ENCODE data around the gene PRMT2.
"Not testable (repeated sequence)": the region's sequence is repeated elsewhere in the genome, so short reads cannot be mapped to it uniquely, and the experiment has no call there.

PRMT2 gene

DNA sequence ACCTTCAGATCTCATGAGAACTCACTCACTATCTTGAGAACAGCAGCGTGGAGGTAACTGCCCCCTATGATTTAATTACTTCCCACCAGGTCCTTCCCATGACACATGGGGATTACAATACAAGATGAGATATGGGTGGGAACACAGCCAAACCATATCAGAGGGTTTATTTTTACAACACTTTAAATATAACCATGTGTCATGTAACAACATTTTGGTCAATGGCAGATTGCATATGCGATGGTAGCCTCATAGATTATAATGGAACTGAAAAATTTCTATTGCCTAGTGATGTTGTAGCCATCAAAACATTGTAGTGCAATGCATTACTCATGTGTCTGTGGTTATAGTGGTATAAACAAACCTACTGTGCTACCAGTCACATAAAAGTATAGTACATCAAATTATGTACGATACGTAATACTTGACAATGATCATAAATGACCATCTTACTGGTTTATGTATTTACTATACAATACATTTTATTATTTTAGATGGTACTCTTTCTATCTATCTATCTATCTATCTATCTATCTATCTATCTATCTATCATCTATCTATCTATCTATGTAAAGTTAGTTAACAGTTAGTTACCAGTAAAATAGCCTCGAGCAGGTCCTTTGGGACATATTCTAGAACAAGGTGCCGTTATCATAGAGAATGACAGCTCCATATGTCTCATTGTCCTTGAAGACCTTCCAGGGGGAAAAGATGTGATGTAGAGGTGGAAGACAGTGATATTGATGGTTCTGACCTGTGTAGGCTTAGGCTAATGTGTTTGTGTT lies 18.0 kb upstream of the PRMT2 start:
- DNase-seq (ENCODE audit: low read depth in 2 of 2) = no peak

DNA sequence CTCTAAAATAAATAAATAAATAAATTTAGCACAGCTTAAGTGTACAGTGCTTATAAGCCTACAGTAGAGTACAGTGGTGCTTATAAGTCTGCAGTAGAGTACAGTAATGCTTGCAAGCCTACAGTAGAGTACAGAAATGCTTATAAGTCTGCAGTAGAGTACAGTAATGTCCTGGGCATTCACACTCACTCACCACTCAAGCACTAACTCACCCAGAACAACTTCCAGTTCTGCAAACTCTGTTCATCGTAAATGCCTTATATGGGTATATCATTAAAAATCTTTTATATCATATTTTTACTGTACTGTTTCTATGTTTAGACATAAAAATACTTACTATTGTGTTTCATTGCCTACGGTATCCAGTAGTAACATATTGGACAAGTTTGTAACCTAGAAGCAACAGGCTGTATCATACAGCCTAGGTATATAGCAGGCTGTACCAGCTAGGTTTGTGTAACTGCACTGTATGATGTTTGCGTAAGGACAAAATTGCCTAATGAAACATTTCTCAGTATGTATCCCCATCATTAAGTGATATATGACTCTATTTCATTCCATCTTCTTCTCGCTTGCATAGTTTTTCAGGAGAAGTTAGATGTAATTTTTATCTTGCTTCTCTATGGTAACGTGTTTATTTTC lies 16.6 kb upstream of the PRMT2 start:
- no peak for DNase-seq (ENCODE audit: low read depth in 2 of 2)

DNA sequence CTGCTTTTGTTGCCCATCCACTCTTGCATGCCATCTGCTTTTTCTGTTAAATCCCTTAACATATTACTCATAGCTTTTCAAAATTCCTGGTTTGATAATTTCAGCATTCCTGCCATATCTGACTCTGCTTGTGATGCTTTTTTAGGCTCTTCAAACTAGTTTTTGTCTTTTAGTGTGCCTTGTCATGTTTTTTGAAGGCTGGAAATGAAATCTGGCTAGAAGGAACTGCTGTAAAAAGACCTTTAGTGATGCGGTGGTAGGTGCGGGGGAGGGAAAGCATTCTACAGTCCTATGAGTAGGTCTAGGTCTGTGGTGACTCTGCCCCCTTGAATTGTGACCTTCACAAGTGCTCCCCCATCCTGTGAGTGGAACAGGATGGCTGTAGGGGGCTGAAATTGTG lies 15.6 kb upstream of the PRMT2 start:
- DNase-seq (ENCODE audit: low read depth in 2 of 2) = no peak

DNA sequence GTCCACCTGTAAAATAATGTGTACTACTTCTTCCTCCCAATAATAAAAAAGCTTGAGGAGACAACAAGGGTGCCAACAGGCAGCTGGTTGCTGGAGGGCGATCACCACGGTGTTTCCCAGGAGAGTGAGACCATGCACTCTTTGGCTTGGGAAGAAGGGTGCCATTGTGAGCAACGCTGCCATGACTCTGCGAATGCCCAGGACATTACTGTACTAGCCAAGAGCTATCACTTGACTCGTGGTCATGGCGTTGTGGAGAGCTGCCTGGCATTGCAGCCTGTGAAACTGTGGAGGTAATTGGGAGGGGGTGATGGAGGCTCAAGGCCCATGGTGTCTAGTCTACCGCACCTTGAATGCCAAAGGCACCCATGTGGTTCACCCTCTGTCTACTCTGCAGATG lies 14.6 kb upstream of the PRMT2 start:
- DNase-seq (ENCODE audit: low read depth in 2 of 2) = no peak

DNA sequence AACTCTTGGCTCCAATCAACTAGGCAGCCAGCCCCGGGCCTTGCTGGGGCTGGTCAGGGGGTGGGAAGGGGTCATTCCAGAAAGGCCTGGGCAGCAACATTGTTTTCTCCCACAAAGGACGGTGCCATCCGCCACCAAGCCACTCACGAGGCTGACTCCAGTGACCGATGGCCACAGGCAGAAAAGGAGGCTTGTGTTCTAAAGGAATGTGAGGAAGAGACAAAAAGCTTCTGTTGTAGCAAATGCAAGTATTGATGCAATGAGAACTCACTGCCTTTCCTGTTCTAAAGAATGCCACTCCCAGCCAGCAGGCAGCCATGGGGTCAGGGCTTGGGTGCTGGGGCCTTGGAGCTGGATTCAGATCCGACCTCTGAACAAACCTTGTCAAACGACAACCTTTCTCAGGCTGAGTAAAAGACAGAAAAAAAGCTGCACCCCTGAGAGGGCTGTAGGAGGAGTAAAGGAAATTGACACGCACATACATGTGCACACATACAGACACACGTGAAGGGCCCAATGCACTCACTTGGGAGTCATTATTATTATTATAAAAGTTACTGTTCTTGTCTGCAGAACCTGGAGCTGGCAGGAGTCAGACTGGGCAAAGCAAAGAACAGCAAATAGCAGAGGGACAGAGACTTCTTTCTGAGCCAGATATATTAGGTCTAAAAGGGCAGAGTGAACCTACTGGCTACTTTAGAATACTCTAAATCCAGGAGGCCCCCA lies 13.9 kb upstream of the PRMT2 start:
- DNase-seq (ENCODE audit: low read depth in 2 of 2) = no peak

DNA sequence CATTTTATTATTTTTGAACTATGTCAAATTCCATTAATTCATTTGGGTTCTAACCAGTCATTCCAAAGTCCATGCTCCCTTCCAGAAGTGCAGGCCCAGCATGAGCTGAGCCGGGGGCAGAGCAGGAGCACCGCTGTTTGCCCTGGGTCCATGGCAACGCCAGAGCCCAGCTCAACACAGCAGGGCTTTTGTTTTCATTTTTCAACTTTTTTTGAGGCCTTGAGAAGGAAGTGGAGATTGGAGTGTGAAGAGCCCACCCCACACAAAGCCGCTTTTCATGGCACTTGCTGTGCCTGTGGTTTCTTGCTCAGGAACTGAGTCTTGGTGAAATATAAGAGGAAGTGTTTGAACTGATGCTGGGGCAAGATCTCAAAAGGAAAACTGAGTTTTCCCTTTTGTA lies 13.2 kb upstream of the PRMT2 start:
- DNase-seq (ENCODE audit: low read depth in 2 of 2) = no peak

DNA sequence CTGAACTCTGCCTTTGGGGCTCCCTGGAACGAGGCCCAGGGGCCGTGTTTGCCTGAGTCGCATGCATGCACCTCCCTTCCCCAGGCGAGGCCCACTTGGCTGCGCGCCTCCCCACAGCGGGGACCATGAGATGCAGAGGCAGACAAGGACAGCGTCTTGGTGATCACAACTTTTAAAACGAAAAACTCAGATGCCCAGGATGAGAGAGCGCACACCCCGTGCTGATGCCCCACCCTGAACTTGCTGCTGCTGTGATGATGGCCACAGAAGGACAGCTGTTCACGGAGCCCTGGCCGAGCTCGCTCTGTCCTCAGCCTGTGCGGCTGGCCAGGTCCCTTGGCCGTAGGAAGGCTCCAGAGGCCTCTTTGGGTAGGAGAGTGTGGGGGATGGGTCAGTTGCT lies 11.4 kb upstream of the PRMT2 start:
- DNase-seq (ENCODE audit: low read depth in 2 of 2) = no peak

DNA sequence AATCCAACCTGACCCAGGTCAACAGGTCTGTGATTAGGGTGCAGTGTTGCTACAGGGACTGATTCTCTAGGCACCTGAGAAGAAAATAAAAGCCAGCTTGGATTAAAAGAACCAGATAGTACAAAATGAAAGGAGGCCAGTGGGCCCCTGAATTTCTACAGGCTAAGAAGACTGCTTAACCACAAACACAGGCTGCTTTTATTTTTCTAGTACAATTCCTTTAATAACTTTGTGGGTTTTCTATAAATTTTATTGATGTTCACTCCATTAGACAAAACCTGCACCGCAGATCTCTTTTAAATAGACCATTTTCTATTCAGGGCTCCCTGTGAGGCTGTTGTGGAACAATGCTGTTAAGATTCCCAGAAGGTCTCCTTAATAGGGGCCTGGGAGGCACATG lies 9.7 kb upstream of the PRMT2 start:
- DNase-seq (ENCODE audit: low read depth in 2 of 2) = no peak

DNA sequence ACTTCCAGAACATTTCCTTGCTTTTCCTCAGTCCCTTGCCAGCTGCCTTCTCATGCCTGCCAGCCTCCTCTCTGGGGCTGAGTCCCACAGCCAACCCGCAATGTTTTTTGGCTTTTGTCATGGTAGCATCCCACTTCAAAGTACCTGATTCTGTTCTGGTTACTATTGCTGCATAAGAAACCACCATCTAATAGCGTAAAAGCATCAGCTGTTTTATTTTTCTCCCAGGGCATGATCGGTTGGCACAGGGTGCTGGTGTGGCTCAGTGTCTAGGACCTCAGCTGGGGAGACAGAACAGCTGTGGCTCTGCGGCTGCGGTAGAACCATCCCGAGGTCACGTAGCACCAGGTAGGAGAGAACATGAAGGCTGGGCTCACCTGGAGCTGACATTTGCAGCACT lies 8.9 kb upstream of the PRMT2 start:
- no peak for DNase-seq (ENCODE audit: low read depth in 2 of 2)

DNA sequence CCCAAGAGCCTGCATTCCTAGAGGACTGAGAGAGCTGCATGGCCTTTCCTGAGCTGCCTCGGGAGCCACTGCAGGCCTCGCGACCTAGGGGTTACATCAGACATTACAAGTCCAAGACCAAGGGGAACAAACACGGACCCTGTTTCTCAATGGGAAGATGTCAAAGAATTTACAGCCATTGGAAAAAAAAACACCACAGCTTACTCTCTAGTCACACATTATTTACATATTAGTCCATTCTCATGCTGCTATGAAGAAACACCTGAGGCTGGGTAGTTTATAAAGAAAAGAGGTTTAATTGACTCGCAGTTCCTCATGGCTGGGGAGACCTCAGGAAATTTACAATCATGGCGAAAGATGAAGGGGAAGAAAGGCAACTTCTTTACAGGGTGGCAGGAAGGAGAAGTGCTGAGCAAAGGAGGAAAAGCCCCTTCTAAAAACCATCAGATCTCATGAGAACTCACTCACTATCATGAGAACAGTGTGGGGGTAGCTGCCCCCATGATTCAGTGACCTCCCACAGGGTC lies 8.4 kb upstream of the PRMT2 start:
- no peak for DNase-seq (ENCODE audit: low read depth in 2 of 2)

DNA sequence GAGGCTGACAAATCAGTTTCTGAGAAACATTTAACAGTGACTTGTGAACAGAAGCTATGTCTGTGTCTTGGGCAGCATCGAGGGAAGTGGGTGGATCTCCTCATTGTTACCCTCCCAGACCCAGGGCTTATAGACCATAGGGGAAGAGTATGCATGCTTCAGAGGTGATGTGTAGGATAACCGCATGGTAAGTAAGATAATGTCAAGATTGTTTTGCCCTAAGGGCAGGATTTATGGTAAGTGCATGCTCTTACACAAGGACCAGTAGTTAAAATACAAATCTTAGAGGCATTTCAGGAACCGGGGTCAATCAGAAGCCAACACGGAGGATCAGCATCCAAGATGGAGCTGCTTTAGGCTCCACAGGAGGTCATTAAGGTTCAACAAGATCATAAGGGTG lies 7.7 kb upstream of the PRMT2 start:
- DNase-seq (ENCODE audit: low read depth in 2 of 2) = no peak

DNA sequence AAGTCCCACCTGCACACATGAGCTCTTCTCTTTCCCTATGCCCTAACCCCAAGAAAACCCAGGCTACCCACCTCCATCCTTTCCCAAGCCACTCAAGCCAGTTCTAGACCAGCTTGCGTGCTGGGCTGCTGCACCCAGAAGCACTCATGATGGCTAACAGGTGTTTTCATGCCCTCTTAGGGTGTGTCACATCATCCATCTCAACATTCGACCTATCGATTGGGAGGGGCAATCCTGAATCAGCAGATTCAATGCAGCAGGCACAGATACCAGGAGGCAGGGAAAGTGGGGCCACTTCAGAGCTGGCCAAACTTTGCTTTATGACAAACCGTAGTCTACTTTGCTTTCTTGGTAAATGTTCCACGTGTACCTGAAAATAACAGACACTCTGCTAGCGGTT lies 6.6 kb upstream of the PRMT2 start:
- DNase-seq (ENCODE audit: low read depth in 2 of 2) = no peak

DNA sequence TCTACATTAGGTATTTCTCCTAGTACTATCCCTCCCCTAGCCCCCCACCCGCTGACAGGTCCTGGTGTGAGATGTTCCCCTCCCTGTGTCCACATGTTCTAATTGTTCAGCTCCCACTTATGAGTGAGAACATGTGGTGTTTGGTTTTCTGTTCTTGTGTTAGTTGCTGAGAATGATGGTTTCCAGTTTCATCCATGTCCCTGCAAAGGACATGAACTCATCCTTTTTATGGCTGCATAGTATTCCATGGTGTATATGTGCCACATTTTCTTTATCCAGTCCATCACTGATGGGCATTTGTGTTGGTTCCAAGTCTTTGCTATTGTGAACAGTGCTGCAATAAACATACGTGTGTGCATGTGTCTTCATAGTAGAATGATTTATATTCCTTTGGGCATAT lies 4.6 kb upstream of the PRMT2 start:
- not testable (repeated sequence) for DNase-seq (ENCODE audit: low read depth in 2 of 2)

DNA sequence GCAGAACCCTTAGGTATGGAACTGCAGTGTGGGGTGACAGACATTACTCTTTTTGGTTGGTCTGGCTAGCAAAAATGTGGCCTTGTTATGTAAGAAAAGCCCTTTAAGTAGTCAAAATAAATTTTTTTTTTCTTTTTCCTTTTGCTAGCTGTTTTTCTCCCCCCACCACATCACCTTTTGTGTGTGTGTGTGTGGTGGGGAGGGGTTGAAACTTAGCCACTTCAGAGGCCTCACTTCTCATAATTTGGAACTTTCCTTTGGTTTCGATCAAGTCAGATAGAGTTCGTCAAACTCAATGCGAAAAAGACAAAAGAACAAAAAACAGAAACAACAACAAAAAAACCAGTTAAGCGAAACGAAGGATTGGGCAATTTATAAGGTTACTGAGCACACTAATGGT lies 1.9 kb upstream of the PRMT2 start:
- no peak for DNase-seq (ENCODE audit: low read depth in 2 of 2)

DNA sequence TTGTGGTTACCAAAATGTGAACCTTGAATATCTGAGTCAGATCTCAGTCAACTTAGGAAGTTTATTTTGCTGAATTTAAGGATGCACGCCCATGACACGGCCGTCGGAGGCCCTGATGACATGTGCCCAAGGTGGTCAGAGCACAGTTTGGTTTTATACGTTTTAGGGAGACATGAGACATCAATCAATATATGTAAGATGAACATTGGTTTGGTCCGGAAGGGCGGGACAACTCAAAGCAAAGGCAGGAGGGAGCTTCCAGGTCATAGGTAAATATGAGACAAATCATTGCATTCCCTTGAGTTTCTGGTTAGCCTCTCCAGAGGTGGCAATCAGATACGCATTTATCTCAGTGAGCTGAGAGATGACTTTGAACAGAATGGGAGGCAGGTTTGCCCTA lies 1.0 kb upstream of the PRMT2 start:
- no peak for DNase-seq (ENCODE audit: low read depth in 2 of 2)

DNA sequence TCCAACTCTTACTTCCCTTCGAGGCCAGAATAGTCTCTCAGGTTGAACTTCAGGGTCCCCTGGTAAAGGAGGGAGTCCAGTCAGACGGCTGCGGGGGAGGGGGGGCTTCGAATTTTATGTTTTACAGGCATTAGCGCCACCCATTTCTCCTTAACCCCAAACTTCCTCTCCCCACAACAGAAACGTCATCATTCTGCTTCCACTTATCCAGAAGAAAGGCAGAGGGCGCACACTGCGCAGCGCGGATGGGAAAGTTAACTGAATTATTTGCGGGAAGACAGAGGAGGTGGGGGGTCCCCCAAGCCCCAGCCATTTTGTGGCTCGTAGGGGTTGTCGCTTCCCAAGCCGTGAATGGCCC lies 529 bp upstream of the PRMT2 start:
- no peak for DNase-seq (ENCODE audit: low read depth in 2 of 2)

DNA sequence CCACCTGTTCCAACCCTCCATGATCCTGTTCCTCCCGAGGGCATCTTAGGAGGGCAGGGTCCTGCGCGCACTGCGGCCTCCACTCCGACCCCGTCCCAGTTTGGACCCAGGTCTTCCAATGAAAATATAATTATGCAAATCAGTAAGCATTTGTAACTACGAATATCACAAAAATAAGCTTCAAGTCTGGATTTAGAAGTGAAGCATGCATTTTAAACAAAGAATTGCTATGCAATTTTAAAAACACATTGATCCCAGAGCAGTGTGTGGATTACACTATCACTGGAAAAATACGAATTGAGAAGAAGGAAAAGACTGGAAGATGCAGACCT lies 673 bp downstream of the PRMT2 start:
- DNase-seq (ENCODE audit: low read depth in 2 of 2) = no peak

DNA sequence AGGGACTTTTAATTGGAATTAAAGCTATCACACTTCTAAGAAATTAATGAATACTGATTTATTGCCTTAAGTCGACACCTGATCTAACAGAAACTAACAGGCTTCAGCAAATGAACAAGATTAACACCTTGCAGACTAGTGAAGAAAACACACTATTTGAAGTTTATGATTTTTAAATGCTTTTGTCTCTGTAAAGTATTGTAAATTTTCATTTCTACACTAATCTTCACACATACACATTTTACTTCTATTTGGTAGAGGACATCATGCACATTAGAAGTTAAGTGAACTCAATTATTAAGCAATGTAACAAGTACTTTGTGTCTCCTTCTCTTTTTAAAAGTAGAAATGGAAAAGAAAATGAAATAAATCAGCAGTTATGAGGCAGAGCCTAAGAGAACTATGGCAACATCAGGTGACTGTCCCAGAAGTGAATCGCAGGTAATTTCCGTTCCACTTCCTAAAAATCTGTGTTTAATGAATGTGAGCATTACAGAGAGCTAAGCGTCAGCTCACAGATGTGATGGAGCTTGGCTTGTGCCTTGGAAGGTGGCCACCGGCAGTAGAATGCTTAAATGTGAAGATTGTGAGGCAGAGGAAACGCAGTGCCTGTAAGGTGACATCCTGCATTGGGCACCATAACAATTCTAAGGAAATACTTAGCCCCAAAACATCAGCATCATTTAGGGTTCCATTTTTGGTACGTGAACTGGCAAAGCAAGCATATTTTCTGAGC lies 1.2 kb downstream of the PRMT2 start:
- DNase-seq (ENCODE audit: low read depth in 2 of 2) = no peak

DNA sequence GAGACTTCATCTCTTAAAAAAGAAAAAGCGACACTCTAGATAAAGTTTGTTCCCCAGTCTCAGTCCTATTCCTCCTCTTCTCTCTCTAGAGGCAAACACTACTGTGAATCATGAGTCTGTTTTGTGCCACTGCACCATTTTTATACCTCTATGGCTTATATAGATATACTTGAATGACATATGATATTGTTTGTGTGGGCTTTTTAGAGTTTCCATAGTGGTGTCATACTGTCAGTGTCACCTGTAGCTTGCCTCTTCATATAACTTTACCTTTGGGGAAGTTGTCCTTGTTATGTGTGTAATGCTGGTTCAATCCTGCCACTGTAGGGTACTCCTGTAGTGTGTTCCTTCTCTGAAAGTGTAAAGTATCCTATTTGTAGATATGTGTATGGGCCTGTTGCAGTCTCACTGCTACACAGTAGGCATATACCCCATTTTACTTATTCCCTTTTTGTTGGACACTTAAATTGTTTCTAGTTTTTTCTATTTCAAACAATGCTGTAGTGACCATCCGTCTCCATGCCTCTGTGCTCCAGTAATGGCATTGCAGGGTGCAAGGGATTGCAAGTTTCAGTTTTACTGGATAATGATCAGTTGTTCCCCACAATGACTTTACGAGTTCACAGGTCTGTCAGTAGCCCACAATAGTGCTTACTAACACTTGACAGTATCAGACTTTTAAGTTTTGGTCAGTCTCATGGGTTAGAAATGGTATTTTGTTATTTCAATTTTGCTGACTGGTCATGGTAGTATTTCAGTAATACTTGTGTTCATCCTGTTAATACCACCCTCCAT lies 2.7 kb downstream of the PRMT2 start:
- DNase-seq (ENCODE audit: low read depth in 2 of 2) = no peak

DNA sequence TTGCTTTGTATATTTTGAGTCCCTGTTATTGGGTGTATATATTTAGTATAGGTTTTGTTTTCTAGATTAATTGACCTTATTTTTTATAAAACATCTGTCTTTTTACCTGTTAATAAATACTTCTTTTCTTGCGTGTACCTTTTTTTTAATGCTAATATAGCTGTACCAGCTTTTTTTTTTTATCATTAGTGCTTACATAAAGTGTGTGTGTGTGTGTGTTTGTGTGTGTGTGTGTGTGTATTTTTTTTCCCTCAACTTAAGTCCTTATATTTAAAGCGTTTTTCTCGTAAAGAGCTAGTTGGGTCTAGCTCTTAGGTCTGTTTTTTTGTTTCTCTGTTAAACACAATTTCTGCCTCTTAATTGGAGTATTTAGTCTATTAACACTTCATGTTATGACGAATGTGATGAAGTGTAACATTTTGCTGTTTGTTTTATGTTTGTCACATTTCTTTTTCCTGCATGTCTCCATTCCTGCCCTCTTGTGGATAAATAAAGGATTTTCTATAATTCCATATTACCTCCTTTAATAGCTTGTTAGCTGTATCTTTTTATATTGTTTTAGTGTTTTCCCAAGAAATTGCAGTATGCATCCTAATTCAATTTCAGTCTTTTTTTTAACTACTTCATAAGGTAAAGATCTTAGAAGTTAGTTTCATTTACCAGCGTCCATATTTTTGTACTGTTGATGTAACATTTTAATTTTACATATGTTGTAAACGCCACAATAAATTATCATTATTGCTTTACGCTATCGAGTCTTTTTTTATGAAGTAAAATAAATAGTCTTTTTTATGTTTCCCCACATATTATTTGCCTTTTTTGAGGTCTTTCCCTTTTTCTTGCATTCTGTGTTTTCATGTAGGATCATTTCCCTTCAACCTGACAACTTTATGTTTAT lies 4.3 kb downstream of the PRMT2 start:
- no peak for DNase-seq (ENCODE audit: low read depth in 2 of 2)

DNA sequence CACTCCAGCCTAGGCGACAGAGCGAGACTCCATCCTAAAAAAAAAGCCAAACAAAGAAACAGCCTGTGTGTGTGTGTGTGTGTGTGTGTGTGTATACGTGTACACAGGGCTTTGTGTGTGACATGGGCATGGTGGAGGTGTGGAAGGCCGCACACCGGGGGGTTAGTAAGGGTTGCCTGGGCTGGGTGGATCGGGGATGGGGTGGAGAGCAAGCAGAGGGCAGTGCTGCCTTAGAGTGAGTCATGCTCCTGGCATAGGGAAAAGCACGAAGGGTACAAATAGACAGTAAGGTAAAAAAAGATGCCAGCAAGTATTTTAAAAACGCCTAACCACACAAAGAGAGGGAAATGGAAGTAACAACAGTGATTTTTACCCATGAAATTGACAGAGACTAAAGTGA lies 6.2 kb downstream of the PRMT2 start:
- DNase-seq (ENCODE audit: low read depth in 2 of 2) = no peak
